ENCODE data around the gene BSDC1.
"Not testable (repeated sequence)": the region's sequence is repeated elsewhere in the genome, so short reads cannot be mapped to it uniquely, and the experiment has no call there.

The BSDC1 gene, protein sequence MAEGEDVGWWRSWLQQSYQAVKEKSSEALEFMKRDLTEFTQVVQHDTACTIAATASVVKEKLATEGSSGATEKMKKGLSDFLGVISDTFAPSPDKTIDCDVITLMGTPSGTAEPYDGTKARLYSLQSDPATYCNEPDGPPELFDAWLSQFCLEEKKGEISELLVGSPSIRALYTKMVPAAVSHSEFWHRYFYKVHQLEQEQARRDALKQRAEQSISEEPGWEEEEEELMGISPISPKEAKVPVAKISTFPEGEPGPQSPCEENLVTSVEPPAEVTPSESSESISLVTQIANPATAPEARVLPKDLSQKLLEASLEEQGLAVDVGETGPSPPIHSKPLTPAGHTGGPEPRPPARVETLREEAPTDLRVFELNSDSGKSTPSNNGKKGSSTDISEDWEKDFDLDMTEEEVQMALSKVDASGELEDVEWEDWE

DNA sequence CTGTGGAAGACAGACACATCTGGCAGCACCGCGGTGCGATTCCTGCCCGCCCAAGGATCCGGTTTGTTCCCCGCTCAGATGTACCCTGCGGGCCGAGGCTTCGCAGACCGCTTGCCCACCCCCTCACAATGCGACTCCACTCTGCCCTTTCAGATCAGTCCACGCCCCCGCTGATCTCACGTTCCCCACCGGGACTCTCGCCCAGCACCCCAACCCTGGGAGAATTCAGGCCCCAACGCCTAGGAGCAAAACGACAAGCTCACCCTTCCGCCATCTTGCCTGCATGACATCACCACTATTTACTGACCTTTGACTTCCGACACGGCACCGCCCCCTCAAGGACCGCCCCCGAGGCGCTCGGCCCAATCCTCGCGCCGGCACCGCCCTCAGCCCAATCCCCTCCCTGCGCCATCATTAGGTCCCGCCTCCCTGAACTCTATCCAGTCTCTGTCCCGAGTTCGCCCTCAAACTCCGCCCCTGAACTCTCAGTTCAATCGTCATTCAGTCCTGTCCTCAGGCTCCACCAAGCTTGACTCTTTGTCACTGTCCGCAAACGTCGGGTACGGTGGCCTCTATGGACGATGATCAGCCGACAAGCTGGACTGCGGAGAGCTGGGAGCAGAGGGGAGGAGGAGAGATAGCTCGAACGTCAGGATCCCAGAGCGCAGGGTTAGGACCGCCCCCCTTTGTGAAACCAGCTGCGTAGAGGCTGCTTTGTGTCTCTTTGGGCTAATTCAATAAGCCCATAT is at the start of gene BSDC1:
BSDC1 (minus strand) TSS at position 301 of the 749 bp plus-strand sequence; CDS start at position 274, 27 bp downstream.
- peak; percentile 98 for DNase-seq

DNA sequence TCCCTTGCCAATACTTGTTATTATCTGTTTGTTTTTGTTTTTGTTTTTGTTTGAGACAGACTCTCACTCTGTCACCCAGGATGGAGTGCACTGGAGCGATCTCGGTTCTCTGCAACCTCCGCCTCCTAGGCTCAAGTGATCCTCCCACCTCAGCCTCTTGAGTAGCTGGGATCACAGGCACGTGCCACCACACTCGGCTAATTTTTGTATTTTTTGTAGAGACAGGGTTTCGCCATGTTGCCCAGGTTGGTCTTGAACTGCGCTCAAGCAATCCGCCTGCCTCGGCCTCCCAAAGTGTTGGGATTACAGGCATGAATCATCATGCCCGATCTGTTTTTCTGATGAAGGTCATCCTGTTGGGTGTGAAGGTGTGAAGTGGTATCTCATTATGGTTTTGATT is 47.2 kb upstream of the BSDC1 start:
- DNase-seq, result not testable (repeated sequence)

DNA sequence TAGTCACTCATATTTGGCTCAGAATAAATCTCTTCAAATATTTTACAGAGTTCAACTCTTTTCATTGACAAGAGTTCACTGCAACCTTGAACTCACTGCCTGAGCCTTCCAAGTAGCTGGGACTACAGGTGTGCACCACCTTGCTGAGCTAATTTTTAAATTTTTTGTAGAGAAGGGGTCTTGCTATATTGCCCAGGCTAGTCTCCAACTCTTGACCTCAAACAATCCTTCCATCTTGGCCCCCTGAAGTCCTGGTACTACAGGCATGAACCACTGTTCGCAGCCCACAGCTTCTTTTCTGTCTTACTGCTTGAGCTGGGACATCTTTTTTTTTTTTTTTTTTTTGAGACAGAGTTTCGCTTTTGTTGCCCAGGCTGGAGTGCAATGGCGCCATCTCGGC is 44.5 kb upstream of the BSDC1 start:
- not testable (repeated sequence) for DNase-seq

DNA sequence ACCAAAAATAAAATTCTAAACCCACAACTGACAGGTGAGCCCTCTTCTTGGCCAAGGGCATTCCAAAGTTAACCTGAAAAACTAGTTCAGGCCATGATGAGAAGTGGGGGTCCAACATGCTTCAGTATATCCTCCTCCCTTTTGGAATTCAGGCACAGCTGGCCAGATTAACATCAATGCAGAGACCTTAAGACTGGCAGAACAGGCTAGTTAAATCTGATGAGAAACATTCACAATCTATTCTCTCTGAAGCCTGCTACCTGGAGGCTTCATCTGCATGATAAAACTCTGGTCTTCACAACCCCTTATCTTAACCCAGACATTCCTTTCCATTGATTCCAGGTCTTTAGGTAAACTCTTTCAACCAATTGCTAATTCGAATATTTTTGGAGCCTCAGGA is 43.9 kb upstream of the BSDC1 start:
- no peak for DNase-seq

DNA sequence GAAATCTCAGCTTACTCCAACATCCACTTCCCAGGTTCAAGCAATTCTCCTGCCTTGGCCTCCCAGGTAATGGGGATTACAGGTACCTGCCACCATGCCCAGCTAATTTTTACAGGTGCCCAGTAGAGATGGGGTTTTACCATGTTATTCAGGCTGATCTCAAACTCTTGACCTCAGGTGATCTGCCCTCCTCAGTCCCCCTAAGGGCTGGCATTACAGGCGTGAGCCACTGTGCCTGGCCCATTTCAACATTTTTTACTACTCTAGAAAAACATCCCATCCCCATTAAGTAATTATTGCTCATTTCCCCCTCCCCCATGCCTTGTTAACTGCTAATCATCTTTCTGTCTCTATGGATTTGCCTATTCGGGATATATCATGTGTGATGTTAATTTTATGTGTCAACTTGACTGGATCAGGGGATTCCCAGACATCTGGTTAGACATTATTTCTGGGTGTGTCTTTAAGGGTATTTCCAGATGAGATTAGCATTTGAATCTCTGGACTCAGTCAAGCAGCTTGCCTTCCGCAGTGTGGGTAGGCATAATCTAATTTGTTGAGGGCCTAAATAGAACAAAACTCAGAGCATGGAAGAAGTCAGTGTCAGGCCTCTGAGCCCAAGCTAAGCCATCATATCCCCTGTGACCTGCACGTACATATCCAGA is 37.6 kb upstream of the BSDC1 start:
- DNase-seq, result no peak

DNA sequence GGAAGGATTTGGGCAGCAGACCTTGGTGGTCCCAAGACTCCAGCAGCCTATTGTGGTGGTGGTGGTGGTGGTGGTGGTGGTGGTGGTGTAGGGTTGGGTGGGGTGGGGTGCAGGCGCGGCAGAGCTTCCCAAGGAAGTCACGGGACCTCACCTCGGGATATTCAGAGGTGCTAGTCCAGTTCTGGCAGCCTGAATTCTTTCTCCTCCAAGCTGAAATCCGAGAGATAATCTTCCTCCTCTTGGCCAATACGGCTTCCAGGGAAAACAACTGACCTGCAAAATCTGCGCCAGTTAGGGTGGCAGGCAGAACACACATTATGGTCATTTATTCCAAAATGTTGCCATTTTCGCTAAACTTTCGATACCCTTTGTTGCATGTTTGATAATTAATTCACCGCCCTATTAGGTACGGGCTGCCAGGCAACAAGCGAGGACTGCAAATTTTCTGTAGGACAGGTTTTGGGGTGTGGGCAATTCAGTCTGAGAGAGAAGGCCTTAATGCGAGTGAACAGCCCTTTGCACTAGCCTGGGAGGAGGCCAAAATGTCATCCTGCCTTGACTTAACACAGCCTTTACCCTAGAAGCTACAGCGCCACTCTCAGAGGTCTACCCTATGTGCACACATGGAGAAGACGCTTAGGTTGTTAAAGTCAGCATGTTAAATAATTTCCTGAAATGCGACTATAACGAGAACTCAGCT is 33.2 kb upstream of the BSDC1 start:
- DNase-seq, result no peak

DNA sequence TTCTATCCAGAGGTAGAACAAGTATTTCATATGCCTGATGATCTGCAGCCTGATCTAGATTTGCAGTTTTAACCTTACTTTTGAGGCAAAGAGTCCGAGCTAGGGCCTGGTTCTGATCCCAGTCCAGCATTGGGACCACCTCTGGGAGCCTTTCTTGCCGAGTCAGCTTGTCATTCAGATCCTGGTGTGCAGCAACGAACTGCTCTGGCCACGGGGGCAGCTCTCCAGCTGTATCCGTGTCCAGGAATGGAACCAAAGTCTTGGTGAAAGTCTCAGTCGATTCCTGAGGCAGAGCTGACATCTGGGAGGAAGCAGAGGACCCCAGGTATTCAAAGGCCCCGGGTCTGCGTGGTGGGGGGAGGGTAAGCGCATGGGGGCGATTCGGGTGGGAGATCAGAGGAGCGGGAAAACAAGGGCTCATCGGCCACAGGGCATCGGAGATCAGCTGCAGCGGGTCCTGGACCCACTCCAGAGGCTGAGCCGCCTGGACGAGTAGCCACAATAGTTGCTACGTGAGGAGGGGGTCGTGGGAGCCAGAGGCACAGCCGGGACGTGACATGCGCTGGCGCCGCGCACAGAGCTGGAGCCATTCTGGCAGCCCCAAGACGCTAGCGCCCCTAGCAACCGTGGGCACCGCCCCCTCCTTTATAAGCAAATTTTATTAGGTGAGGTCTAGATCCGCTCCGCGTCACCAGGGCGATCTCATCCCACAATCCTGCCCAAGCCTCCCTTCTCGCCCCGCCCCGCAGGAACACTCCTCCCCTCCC is 32.4 kb upstream of the BSDC1 start:
- DNase-seq, result no peak

DNA sequence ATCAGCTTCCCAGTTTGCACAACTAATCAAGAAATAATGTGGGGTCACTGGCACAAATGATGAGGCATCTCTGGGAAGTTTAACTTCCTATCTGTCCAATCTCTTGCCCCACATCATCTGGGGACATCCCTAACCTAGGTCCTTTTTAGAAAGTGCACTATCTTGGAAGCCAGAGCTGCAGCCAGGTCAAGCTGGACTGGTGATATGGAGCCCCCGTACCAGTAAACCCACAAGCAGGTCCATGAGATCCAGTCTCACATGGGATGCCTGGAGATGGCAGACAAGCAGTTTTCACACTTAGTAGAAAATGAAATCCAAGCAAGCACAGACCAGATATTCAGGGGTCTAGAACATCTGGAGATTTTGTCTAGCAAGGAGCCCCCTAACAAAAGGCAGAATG is 27.5 kb upstream of the BSDC1 start:
- no peak for DNase-seq

DNA sequence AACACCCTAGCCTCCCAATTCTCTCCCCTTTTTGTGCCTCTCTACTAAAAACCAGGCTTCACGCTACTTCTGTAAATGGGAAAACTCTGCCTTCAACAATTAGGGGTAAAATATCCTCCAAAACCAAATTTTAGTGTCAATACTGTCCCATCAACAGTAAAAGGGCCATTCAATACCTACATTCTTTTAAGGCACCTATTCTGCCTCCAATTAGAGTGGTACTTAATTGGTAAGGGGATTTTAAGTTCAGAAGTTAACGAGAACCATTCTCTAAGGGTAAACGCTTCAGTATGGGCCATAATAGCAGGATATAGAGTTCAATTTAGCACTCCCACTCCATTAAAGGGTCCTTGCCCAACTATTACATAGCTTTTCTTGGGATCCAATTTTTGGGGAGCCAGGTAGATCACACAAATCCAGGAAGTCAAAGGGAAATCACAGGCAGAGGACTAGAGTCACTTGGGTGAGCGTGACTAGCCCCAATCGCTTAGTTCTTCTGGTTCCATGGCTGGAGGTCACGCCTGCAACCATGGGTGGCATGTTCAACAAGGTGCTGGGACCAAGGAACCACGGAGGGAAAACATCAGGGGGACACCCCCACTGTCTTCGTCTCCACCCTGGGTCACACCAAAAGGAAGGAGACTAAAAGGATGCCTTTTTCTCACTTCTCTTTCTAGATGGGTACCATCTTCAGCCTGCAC is 20.1 kb upstream of the BSDC1 start:
- no peak for DNase-seq

DNA sequence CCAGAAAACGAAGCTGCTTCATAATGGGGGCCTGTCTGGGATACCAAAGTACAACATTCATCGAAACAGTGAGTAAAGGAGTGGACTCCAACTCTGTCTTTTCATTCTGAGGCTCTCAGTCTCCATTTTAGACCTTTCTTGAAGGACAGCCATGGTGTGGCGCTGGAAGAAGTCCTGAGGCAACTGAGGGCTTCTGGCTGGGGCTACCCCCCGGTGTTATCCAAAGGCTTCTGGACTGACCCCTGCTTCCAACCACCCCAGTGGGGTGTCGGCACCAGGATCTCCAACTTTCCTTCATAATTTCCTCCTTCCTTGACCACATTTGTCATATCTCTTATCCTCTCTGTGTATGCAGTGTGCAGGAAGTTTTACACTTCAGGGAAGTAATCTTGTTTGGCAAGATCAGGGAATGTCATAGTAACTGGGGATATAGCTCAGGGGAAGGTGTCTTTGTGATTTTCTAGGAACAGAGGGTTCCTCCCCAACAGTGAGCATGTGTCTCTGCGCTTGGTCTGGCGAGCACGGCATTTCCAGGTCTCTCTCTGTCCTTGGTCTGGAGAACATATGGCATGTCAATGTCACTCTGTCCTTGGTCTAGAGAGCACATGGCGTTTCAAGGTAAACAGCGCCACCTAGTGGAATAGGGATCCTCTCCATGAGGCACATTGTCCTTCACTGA is 19.4 kb upstream of the BSDC1 start:
- peak; percentile 28 for DNase-seq

DNA sequence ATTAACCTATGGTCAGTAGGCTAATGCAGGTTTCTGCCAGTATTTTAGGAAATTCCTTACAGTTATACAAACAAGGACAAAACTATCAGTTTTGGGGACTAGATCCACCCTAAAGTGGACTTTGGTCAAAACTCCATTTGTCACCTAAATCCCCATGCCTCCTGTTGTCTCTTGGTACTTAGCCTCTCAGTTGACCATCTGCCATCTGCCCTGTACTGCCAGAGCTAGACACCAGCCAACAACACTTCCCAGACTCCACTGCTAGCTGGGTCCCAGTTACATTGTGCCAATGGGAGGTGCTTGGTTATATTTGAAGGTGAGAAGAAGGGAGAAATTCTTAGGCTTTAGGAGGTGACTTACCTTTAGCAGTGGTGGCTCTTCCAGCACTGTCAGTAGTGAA is 17.0 kb upstream of the BSDC1 start:
- no peak for DNase-seq

DNA sequence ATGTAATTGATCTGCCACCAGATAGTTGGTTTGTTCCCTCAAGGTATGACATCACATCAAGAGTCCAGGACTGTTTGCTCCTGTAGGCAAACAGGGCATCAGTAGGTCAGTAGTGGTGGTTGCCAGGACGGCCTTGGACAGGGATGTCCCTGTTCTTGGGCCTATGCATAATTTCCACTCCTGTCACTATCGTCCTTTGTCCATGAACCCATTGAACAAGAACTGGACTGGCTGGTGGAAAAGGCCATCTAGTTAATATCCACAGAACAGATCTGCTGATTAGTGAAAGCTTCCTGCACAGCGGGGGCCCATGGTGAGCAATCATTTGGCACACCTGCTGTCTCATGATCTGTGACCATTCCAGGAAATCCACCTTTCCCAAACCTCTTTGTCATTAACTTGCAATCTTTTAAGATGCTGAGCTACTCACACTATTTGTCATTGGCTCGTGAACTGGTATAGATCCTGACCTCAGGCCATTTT is 12.4 kb upstream of the BSDC1 start:
- no peak for DNase-seq

DNA sequence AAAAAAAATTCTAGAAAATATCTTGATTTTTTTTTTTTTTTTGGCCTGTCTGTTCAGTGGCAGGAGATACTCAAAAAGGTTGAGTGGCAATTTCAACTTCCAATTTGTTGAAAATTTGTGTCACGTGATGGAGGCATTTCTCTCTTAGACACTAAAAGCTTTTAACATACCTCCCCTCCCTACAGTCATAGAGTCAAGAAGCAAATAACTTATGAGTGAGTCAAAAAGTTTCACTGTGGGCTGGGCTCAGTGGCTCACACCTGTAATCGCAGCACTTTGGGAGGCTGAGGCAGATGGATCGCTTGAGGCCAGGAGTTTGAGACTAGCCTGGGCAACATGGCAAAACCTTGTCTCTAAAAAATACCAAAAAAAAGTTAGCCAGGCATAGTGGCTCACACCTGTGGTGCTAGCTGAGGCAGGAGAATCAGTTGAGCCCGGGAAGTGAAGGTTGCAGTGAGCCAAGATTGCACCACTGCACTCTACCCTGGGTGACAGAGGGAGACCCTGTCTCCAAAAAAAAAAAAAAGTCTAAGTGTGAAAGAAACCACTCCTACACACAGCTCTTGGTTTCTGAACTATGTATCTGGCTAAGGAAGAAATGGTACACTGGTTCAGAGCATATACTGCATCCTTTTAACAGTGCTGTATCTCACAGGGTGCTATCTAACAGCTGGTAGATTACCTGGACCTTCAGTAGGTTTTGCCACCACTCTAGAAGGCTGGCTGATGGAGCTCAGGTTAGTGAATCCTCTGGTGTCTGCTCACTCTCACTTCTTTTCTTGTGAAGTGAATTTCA is 11.6 kb upstream of the BSDC1 start:
- no peak for DNase-seq

DNA sequence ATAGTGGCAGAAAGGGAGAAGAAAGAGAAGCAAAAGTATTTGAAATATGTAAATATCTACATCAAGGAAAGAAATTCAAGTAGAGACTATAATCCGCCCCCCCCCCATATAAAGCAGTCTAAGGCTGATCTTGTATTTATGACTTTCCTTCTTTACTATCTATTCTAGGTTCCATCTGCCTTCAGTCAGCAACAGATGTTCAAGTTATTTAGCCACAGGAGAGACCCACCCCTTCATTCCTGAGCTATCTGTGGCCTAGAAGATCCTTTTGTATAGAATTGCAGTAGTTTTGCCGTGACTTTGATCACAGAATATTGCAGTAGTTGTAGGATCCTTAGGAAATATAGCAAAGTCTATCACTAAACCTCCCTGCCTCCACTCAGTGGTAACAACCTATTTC is 10.7 kb upstream of the BSDC1 start:
- DNase-seq, result no peak

DNA sequence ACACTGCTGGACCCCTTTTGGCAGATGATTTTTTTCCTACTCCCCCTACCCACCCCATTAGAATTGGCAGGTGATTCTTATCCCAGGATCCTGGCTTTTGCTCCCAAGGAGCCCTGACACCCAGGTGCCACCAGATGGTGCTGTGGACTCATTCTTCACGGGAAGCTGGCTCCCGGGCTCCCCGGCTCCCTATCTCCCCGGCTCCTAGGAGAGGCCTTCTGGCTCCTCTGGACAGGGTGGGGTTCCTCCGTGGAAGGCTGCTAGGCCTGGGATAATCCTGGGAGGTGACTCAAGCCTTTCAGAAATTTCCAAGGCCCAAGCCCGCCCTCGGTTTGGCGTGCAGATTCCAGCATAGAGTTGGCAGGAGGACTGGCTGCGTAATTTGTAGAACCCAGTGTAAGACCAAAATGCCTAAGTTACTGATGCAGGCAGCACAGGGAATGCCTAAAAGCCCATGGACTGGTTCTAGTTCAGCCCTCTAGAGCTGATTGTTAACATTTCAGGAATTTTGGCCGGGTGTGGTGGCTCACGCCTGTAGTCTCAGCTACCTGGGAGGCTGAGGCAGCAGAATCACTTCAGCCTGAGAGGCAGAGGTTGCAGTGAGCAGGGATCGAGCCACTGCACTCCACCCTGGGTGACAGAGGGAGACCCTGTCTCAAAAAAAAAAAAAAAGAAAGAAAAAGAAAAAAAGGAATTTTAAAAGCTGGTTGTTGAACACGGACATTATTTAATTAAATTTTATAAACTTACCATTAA is 6.8 kb upstream of the BSDC1 start:
- DNase-seq, result no peak

DNA sequence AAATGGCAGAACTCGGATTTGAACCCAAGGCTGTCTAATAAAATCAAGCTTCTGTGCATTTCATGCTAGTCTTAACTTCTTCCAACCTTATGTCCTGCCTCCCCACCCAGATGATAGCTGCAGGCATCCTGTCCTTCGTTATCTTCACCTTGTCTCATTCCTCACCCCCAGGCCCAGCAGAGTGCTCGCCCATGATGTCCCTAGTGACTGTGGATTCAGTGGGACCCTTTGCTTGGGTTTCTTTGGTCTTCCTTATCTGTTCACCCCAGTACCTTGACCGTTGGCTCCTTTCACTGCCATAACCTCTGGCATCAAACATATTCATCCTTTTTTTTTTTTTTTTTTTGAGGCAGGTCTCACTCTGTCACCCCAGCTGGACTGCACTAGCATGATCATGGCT is 5.6 kb upstream of the BSDC1 start:
- no peak for DNase-seq

DNA sequence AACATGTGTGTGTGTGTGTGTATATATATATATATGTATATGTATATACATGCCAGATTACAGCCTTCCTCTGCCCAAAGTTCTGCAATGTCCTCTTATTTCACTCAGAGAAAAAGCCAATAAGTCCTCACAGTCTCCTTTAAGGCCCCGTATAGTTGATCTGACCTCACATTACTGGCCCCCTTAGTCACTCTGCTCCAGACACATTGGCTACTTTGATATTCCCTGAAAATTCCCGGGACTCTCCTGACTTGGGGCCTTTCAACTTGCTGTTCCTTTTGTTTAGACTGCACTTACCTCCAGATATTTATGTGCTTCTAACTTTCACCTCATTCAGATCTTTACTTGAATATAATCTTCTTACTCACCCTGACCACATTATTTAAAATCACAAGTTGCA is 4.2 kb upstream of the BSDC1 start:
- DNase-seq, result no peak

DNA sequence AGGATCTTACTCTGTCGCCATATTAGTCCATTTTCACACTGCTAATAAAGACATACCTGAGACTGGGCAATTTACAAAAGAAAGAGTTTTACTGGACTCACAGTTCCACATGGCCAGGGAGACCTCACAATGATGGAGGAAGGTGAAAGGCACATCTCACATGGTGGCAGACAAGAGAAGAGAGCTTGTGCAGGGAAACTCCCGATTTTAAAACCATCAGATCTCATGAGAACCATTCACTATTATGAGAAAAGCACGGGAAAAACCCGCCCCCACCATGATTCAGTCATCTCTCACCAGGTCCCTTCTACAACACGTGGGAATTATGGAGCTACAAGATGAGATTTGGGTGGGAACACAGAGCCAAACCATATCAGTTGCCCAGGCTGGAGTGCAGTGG is 2.3 kb upstream of the BSDC1 start:
- not testable (repeated sequence) for DNase-seq

DNA sequence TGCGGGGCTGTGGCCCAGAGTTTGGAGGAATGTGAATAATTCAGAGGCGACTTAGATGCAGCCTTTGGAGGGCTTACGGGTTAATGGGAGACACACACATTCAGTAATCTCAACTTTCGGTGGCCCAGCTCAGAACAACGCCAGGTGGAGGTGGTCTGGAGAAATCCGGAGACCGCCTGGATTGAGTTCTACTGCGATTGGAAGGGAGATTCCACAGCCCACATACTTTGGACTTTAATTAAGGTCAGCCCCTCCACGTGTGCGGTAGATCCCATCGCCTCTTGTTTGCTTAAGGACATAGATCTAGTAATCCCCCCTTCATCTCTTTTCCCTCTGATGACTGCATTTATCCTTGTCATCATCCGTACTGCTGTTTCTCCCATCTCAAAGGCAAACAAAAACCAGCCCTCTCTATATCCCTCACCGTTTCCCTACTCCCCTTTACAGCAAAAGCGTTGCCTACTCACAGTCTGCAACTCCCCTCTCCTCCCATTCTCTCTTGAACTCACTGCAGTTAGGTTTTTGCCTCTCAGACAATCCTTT is 720 bp upstream of the BSDC1 start:
- DNase-seq, result no peak
